HL-60/S4 (cell line): ENCODE data around the gene TSHZ1.

Source experiments
- in situ Hi-C: fragments of 300-500 bp; cut with MboI; formaldehyde crosslinking; loops from 2 replicates; pipeline ENCODE4 v1.14.3; 2022; ENCODE audit warnings: low sequenced_read_pairs

The TSHZ1 gene

GRCh38 chr18:75338631-75339030 lies 128.0 kb downstream of the TSHZ1 start:
- in situ Hi-C loops, result no loop called here
